IPS-11a (cell line): ENCODE results near the gene MGST3.
"Not testable (repeated sequence)": the region's sequence is repeated elsewhere in the genome, so short reads cannot be mapped to it uniquely, and the experiment has no call there.

Experiments
- H3K4me3 ChIP-seq: one replicate; pipeline ENCODE4 v1.5.1; 2013; ENCODE audit warnings: low read depth, low read length, control low read depth

The MGST3 gene

GRCh38 chr1:165648919-165649572, 18.0 kb downstream of the MGST3 start:
- H3K4me3 ChIP-seq: no peak overlapping the region

GRCh38 chr1:165650981-165651625, 20.1 kb downstream of the MGST3 start:
- no peak overlapping the region for H3K4me3 ChIP-seq

GRCh38 chr1:165658766-165659580, 27.9 kb downstream of the MGST3 start:
- not testable (repeated sequence) for H3K4me3 ChIP-seq

GRCh38 chr1:165659581-165659895, 28.5 kb downstream of the MGST3 start:
- H3K4me3 ChIP-seq: no peak overlapping the region

GRCh38 chr1:165661703-165662102, 30.7 kb downstream of the MGST3 start:
- no peak overlapping the region for H3K4me3 ChIP-seq

GRCh38 chr1:165662186-165662585, 31.2 kb downstream of the MGST3 start:
- H3K4me3 ChIP-seq: no peak overlapping the region

GRCh38 chr1:165666152-165666825, 35.3 kb downstream of the MGST3 start:
- H3K4me3 ChIP-seq: no peak overlapping the region

GRCh38 chr1:165668184-165668583, 37.1 kb downstream of the MGST3 start:
- H3K4me3 ChIP-seq: no peak overlapping the region

- no peak overlapping the region for H3K4me3 ChIP-seq
These were observed 40.5 kb downstream of the MGST3 start for GRCh38 chr1:165671526-165671925.

- H3K4me3 ChIP-seq: no peak overlapping the region
These were observed 43.6 kb downstream of the MGST3 start for GRCh38 chr1:165674599-165674998.

- no peak overlapping the region for H3K4me3 ChIP-seq
These were observed 44.8 kb downstream of the MGST3 start for GRCh38 chr1:165675794-165676193.

- no peak overlapping the region for H3K4me3 ChIP-seq
These were observed 47.5 kb downstream of the MGST3 start for GRCh38 chr1:165678509-165678908.

GRCh38 chr1:165679282-165680036, 48.4 kb downstream of the MGST3 start:
- no peak overlapping the region for H3K4me3 ChIP-seq

- no peak overlapping the region for H3K4me3 ChIP-seq
These were observed 49.3 kb downstream of the MGST3 start for GRCh38 chr1:165680303-165680702.

GRCh38 chr1:165680773-165681172, 49.7 kb downstream of the MGST3 start:
- not testable (repeated sequence) for H3K4me3 ChIP-seq

GRCh38 chr1:165683848-165684485, 52.9 kb downstream of the MGST3 start:
- H3K4me3 ChIP-seq: no peak overlapping the region

GRCh38 chr1:165686121-165686970, 55.3 kb downstream of the MGST3 start:
- H3K4me3 ChIP-seq: no peak overlapping the region

- H3K4me3 ChIP-seq: no peak overlapping the region
These were observed 56.0 kb downstream of the MGST3 start for GRCh38 chr1:165686971-165687433.

GRCh38 chr1:165688046-165688445, 57.0 kb downstream of the MGST3 start:
- H3K4me3 ChIP-seq: no peak overlapping the region
